ENCODE measurements around the gene ENOX1. TPM values are rescaled to one million over a fixed set of nuclear protein-coding genes. Genes with fewer than 3 reads are reported as not detected.

ENOX1 gene
- polyA plus RNA-seq, 1 donor (not counting 4 experiments of a cell fraction or from before 2014, with no cell fraction given): 1.1 TPM

GRCh38 chr13:43693639-43694038 lies 93.1 kb downstream of the ENOX1 start:
- no peaks in the 10 kb centered on the region for H3K36me3 ChIP-seq (ENCODE audit: control insufficient read depth in 2 of 2, extremely low read depth in 1 of 2, insufficient read depth in 2 of 2, low read length in 2 of 2)
- H3K79me2 ChIP-seq (ENCODE audit: control insufficient read depth, insufficient read depth, low read length): no peaks in the 10 kb centered on the region
- FAIRE-seq (no peak), DNase-seq (ENCODE audit: low read depth, low spot score) (no peak)
- peaks cover 4% of the 10 kb centered on the region for H3K27me3 ChIP-seq (ENCODE audit: control insufficient read depth, extremely low read depth, insufficient read depth, low read length)
- no peak overlapping the region for H3K27ac ChIP-seq (ENCODE audit: control insufficient read depth, insufficient read depth, low read length)
- TF ChIP-seq EZH2 (IDR thresholded peaks at IDR 0.05; ENCODE audit: low read length): no peak
- no peak for TF ChIP-seq CTCF (optimal IDR thresholded peaks at IDR 0.05 in 1 of 3, IDR thresholded peaks at IDR 0.05 in 1 of 3, conservative IDR thresholded peaks at IDR 0.05 in 1 of 3; ENCODE audit: extremely low read depth in 1 of 3, insufficient read depth in 2 of 3, low read length in 3 of 3)
- no peaks in the 10 kb centered on the region for H4K20me1 ChIP-seq (ENCODE audit: control insufficient read depth, extremely low read depth, insufficient read depth, low read length)
- H3K4me1 ChIP-seq (ENCODE audit: control insufficient read depth, extremely low read depth, insufficient read depth, low read length): no peaks in the 10 kb centered on the region
- H3K9me3 ChIP-seq (ENCODE audit: control insufficient read depth, low read depth, low read length): no peaks in the 10 kb centered on the region
- H2AFZ ChIP-seq (ENCODE audit: control insufficient read depth, low read length): no peak overlapping the region
- dilution Hi-C loops (cut with MboI; ENCODE audit: extremely low pct_ligation_motif_present, low sequenced_read_pairs): no loop called here
- H3K4me3 ChIP-seq (ENCODE audit: control insufficient read depth in 2 of 3, extremely low read depth in 1 of 3, insufficient read depth in 2 of 3, low read depth in 1 of 3, low read length in 3 of 3): no peak overlapping the region
- H3K9me1 ChIP-seq (ENCODE audit: control insufficient read depth, extremely low read depth, insufficient read depth, low read length): no peaks in the 10 kb centered on the region
- no peak overlapping the region for H3K4me2 ChIP-seq (ENCODE audit: control insufficient read depth, extremely low read depth, insufficient read depth, low read depth, low read length)
- no peak overlapping the region for H3K9ac ChIP-seq (ENCODE audit: control insufficient read depth, extremely low read depth, insufficient read depth, low read length)

GRCh38 chr13:43688227-43688907 lies 98.4 kb downstream of the ENOX1 start:
- Histone ChIP-seq H3K9me1 (ENCODE audit: control insufficient read depth, extremely low read depth, insufficient read depth, low read length) (no peaks in the 10 kb centered on the region), H3K9me3 (ENCODE audit: control insufficient read depth, low read depth, low read length) (no peaks in the 10 kb centered on the region), H2AFZ (ENCODE audit: control insufficient read depth, low read length) (no peak overlapping the region), H3K4me2 (ENCODE audit: control insufficient read depth, extremely low read depth, insufficient read depth, low read depth, low read length) (no peak overlapping the region), H3K4me3 (ENCODE audit: control insufficient read depth in 2 of 3, extremely low read depth in 1 of 3, insufficient read depth in 2 of 3, low read depth in 1 of 3, low read length in 3 of 3) (no peak overlapping the region), H3K4me1 (ENCODE audit: control insufficient read depth, extremely low read depth, insufficient read depth, low read length) (peaks cover 4% of the 10 kb centered on the region), H3K27ac (ENCODE audit: control insufficient read depth, insufficient read depth, low read length) (no peak overlapping the region), H3K36me3 (ENCODE audit: control insufficient read depth in 2 of 2, extremely low read depth in 1 of 2, insufficient read depth in 2 of 2, low read length in 2 of 2) (no peaks in the 10 kb centered on the region), H4K20me1 (ENCODE audit: control insufficient read depth, extremely low read depth, insufficient read depth, low read length) (no peaks in the 10 kb centered on the region), H3K79me2 (ENCODE audit: control insufficient read depth, insufficient read depth, low read length) (no peaks in the 10 kb centered on the region), H3K9ac (ENCODE audit: control insufficient read depth, extremely low read depth, insufficient read depth, low read length) (no peak overlapping the region), H3K27me3 (ENCODE audit: control insufficient read depth, extremely low read depth, insufficient read depth, low read length) (no peaks in the 10 kb centered on the region)
- DNase-seq (ENCODE audit: low read depth, low spot score): no peak
- TF ChIP-seq EZH2 (IDR thresholded peaks at IDR 0.05; ENCODE audit: low read length) (no peak), CTCF (optimal IDR thresholded peaks at IDR 0.05 in 1 of 3, IDR thresholded peaks at IDR 0.05 in 1 of 3, conservative IDR thresholded peaks at IDR 0.05 in 1 of 3; ENCODE audit: extremely low read depth in 1 of 3, insufficient read depth in 2 of 3, low read length in 3 of 3) (no peak)
- FAIRE-seq: no peak
- dilution Hi-C loops (cut with MboI; ENCODE audit: extremely low pct_ligation_motif_present, low sequenced_read_pairs): no loop called here

Measured in keratinocyte (primary cell).